ENCODE measurements around the gene PHTF2.

The PHTF2 gene

DNA sequence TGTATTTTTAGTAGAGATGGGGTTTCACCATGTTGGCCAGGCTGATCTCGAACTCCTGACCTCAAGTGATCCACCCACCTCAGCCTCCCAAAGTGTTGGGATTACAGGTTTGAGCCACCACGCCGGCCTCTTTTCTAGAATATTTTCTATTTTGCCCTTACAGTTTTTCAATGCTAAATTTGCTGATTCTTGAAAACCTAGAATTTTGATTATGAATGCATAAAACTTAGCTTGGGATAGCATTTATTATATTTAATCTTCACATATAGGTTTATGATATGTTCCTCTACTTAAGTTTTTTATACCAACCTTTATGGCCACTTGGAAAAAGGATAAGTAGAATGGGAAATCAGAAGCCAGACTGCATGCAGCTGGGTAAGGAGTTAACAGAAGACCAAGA, 2.5 kb upstream of the PHTF2 start:
- no peak for DNase-seq (ENCODE audit: extremely low read depth, low read depth)
- TF ChIP-seq, protein P1, sequence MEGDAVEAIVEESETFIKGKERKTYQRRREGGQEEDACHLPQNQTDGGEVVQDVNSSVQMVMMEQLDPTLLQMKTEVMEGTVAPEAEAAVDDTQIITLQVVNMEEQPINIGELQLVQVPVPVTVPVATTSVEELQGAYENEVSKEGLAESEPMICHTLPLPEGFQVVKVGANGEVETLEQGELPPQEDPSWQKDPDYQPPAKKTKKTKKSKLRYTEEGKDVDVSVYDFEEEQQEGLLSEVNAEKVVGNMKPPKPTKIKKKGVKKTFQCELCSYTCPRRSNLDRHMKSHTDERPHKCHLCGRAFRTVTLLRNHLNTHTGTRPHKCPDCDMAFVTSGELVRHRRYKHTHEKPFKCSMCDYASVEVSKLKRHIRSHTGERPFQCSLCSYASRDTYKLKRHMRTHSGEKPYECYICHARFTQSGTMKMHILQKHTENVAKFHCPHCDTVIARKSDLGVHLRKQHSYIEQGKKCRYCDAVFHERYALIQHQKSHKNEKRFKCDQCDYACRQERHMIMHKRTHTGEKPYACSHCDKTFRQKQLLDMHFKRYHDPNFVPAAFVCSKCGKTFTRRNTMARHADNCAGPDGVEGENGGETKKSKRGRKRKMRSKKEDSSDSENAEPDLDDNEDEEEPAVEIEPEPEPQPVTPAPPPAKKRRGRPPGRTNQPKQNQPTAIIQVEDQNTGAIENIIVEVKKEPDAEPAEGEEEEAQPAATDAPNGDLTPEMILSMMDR (IDR thresholded peaks at IDR 0.05; ENCODE audit: low read depth, low read length): no peak

DNA sequence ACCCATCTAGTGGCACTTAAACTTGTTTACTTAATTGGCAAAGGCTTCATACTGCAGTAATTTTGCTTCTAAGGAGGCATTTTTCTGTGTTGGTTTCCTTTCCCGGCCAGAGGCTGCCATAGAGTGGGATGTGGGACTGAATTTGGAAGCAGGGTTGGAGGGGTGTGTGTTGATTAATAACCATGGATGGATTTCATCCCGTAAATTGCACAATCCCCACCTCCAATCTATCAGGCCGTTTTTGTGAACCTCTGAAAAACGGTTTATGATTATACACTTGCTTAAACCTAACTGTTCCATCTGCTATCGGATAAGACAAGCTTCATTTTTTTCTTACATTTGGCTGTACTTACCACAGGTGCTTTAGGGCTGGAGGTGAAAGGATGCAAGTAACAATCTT, 1.6 kb upstream of the PHTF2 start:
- TF ChIP-seq, protein P1 (IDR thresholded peaks at IDR 0.05; ENCODE audit: low read depth, low read length): no peak
- DNase-seq (ENCODE audit: extremely low read depth, low read depth): no peak

DNA sequence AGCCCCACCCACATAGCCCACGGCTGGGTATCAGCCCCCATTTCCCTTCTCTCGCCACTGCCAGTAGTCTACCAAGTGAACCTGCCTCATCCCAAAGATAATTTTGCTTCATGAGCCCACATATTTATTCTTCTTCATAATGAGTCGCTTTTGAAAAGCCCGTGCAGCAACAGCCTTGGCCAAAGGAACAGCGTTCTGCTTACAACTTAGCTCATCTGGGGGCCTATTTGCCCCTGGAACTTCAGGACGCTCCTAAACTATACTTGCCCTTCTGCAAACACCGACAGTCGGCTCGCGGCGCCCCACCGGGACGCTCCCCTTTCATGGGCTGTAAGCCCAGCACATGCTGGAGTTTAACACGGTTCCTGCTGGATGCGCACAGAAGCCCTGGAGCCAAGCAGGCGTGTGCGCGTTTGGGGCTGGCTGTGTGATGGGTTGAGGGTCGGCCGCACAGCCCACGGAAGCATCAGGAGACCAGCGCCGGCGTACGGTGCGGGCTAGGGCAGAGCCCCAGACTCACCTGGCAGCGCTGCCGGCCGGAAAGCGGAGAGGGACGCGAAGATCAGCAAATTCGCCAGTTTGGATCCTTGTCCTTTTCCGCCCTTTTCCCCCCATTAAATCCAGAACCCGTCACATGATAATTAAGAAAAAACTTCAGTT, 709 bp upstream of the PHTF2 start:
- no peak for DNase-seq (ENCODE audit: extremely low read depth, low read depth)
- TF ChIP-seq, protein P1 (IDR thresholded peaks at IDR 0.05; ENCODE audit: low read depth, low read length): no peak

DNA sequence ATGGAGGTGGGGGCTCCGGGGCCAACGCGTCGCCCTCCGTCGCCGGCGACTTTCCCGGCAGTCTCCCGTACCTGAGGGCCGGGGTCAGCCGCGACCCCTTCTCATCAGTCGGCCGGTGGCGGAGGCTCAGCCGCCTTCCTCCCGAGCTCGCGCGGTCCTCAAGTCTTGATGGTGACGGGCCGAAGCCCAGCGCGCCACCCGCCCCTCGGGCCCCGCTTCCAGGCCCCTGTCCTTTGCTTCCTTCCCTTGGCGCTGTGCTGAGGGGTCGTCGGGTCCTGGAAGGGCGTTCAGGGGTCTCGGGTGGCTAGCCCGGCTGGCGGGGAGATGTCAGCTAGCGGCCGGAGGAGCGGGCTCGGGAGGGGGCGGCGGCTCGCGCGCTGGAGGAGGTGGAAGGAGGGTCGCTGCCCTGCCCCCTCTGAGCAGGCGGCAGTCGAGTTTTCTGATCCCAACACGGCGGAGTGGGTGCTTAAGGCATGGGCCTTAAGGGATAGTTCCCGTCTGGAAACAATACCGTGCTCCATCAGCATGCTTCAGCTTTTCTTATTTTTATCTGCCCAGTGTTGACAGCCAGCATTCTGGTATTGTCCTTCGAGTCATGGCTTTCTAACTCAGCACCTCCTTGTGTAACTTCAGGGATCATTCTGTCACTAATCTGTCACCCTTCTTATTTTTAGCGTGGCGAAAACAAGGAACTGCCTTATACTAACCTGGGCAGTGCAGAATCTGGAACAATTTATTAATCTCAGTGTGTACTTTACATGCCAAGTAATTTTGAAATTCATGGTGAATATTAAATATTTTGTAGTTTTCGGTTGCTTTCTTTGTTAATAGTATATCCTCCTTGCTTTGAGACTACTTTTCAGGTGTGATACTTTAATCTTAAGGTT, 748 bp downstream of the PHTF2 start:
- no peak for DNase-seq (ENCODE audit: extremely low read depth, low read depth)
- TF ChIP-seq, protein P1 (IDR thresholded peaks at IDR 0.05; ENCODE audit: low read depth, low read length): no peak

DNA sequence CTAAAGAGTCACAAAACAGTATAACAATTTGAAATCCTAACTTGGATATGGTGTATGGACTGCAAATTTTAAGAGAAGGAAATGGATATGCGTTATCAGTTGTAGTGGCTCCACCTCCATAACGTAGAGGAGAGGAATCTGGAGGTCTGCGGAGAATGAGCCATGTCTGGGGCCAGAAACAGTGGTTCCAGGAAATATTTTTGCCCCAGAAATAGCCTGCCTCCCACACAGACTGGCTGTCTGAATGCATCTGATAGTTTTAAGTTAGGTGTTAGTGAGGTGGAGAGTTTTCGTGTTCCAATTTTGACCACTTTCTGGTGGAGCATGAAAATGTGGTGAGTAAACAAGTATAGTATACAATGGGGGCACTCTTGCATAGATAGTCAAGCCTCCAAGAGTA, 1.6 kb downstream of the PHTF2 start:
- no peak for DNase-seq (ENCODE audit: extremely low read depth, low read depth)
- TF ChIP-seq, protein P1 (IDR thresholded peaks at IDR 0.05; ENCODE audit: low read depth, low read length): no peak

DNA sequence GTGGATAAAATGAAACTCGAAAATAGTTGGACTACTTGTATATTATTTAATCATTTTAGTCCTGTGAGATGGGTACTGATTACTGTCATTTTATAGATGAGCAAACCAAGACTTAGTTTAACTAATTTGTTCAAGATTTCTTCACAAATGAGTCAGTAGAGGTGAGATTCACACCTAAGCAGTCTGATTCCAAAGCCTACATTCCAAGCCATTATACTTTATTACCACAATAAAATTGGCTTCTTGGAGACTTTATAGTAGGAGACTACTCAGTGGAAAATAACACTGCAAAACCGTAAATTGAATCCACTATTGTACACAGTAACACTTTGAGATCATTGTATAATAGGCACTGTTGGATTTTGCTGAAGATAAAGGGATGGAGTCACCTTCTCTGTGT, 2.2 kb downstream of the PHTF2 start:
- TF ChIP-seq, protein P1 (IDR thresholded peaks at IDR 0.05; ENCODE audit: low read depth, low read length): no peak

More for the DNA sequence above, 2.2 kb downstream of the PHTF2 start:
- DNase-seq (ENCODE audit: extremely low read depth, low read depth): no peak

Measured in AG09319 (cell line).